ENCODE data around the gene MAD1L1. TPM values are rescaled to one million over a fixed set of nuclear protein-coding genes. Genes with fewer than 3 reads are reported as not detected.

The MAD1L1 gene
- total and polyA plus RNA-seq, 10 donors: 47.3 to 118 (median 68.2) TPM

DNA sequence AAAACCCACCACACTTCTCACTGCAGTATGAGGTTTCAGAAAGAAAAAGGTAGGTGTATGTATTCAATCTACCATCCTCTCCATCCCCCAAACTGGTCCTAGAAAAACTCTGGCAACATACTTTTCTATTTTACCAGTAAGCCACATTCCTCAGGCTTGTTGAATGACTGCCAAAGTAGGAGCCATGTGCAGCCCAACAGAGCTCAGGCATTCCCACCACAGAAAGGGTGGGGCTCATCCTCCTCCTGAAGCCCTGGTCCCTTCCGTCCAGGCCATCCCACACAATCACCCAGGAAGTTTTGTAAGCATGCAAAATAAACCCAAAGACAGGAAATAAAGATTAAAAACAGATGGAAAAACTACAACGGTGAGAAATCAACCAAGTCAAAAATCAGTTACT lies 57.2 kb downstream of the MAD1L1 start:
- H3K4me1 ChIP-seq: peaks cover 0 to 32% (median 7%) of the 10 kb centered on the region in 6 donors
- peak in 1 of 3 donors; percentile 21 for TF ChIP-seq POLR2AphosphoS5 (IDR thresholded peaks at IDR 0.05)
- TF ChIP-seq, protein P1, sequence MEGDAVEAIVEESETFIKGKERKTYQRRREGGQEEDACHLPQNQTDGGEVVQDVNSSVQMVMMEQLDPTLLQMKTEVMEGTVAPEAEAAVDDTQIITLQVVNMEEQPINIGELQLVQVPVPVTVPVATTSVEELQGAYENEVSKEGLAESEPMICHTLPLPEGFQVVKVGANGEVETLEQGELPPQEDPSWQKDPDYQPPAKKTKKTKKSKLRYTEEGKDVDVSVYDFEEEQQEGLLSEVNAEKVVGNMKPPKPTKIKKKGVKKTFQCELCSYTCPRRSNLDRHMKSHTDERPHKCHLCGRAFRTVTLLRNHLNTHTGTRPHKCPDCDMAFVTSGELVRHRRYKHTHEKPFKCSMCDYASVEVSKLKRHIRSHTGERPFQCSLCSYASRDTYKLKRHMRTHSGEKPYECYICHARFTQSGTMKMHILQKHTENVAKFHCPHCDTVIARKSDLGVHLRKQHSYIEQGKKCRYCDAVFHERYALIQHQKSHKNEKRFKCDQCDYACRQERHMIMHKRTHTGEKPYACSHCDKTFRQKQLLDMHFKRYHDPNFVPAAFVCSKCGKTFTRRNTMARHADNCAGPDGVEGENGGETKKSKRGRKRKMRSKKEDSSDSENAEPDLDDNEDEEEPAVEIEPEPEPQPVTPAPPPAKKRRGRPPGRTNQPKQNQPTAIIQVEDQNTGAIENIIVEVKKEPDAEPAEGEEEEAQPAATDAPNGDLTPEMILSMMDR (IDR thresholded peaks at IDR 0.05 in 8 of 11, conservative IDR thresholded peaks at IDR 0.05 in 3 of 11): no peak
- peaks cover 0 to 55% (median 2%) of the 10 kb centered on the region in 6 donors for H3K36me3 ChIP-seq
- H3K4me3 ChIP-seq: no peak overlapping the region
- intact Hi-C loops (cut with DNase I; ENCODE audit: low total_unique reads): no loop called here
- H3K27ac ChIP-seq: peak overlapping the region in 4 of 8 donors; percentile 26 to 55 (median 38)
- DNase-seq: no peak
- 31 to 50% (median 39%) methylated on average over 2 of the region's 2 CpGs for WGBS, 5 donors
- no peaks in the 10 kb centered on the region for H3K9me3 ChIP-seq
- no peaks in the 10 kb centered on the region for H3K27me3 ChIP-seq (replicated peaks in 1 of 7)

DNA sequence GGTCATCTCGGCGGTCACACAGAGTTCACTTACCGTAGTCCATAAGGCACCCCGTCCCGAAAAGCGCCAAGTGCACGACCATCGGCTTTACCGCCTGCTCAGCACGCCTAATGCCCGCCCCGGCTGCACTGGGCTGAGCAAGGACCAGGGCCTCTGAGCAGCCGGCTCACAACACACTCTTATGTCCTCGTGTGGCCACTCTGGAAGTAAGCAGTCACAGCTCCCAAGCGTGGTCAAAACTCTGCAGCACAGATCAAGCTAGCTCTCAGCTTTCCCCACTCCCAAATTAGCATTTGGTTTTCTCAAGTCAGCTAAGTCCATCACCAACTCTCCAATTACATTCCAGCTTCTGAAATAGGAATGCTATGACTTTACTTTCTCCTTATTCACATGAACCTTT lies 57.7 kb downstream of the MAD1L1 start:
- Histone ChIP-seq H3K4me1 (peaks cover 0 to 32% (median 7%) of the 10 kb centered on the region in 6 donors), H3K36me3 (peaks cover 0 to 55% (median under 1%) of the 10 kb centered on the region in 6 donors), H3K27me3 (replicated peaks in 1 of 7) (no peaks in the 10 kb centered on the region), H3K9me3 (no peaks in the 10 kb centered on the region), H3K27ac (peak overlapping the region in 4 of 8 donors; percentile 36 to 55 (median 42)), H3K4me3 (no peak overlapping the region)
- 87 to 99% (median 94%) methylated on average over 15 of the region's 15 CpGs for WGBS, 5 donors
- peak; percentile 50 for DNase-seq
- no peak for TF ChIP-seq POLR2AphosphoS5 (IDR thresholded peaks at IDR 0.05)
- no peak for TF ChIP-seq POLR2A (IDR thresholded peaks at IDR 0.05)
- TF ChIP-seq, protein P1 (IDR thresholded peaks at IDR 0.05 in 8 of 11, conservative IDR thresholded peaks at IDR 0.05 in 3 of 11): no peak
- intact Hi-C loops (cut with DNase I; ENCODE audit: low total_unique reads): no loop called here

DNA sequence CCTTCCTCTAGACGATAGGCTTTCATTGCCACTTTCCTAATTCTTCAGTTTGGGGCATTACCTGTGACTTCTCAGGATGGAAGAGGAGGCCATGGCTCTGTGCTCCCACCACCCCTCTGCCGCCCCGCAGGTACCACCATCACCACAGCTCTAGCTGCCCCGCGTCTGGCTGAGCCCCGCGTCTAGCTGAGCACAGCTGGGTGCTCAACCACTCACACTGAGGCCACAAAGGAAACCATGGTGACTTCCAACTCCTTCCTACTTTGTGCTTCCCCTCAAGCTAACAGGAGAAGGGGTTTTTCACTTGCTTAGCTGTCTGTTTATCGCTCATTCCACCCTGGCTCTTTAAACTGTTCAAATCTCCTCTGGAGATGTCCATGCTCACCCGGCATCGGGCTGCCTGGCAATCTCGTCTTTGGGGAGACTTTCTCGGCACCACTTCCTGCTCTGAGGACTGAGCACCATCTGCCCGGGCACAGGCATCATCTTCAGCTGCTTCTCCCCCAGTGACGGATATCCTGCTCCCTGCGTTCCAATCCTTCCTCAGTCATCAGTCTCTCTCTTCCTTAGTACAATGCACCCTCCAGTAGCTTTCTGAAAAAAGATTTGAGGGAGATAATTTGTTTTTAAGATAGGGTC lies 59.4 kb downstream of the MAD1L1 start:
- H3K9me3 ChIP-seq: no peaks in the 10 kb centered on the region
- DNase-seq: no peak
- 52 to 73% (median 69%) methylated on average over 15 of the region's 15 CpGs for WGBS, 5 donors

More for the DNA sequence above, 59.4 kb downstream of the MAD1L1 start:
- Histone ChIP-seq H3K4me1 (peaks cover 0 to 32% (median 7%) of the 10 kb centered on the region in 6 donors), H3K27ac (peak overlapping the region in 6 of 8 donors; percentile 14 to 69 (median 60)), H3K27me3 (replicated peaks in 1 of 7) (no peaks in the 10 kb centered on the region), H3K36me3 (peaks cover 0 to 70% (median 0%) of the 10 kb centered on the region in 6 donors), H3K4me3 (no peak overlapping the region)
- TF ChIP-seq, protein P1 (IDR thresholded peaks at IDR 0.05 in 8 of 11, conservative IDR thresholded peaks at IDR 0.05 in 3 of 11): no peak
- no peak for TF ChIP-seq POLR2AphosphoS5 (IDR thresholded peaks at IDR 0.05)
- TF ChIP-seq POLR2A (IDR thresholded peaks at IDR 0.05): no peak
- intact Hi-C loops (cut with DNase I; ENCODE audit: low total_unique reads): no loop called here
